Endothelial cell of umbilical vein (primary cell): ENCODE measurements around the gene ZNF474.

Source experiments
- CTCF ChIP-seq, 2 donors: IDR thresholded peaks; 1 replicate in 1 of 2; 2 replicates in 1 of 2; pipeline ENCODE4 v1.5.1; 2011; ENCODE audit warnings: low read length in 2 of 2, mild to moderate bottlenecking in 2 of 2, moderate library complexity in 2 of 2, control low read depth in 1 of 2, inconsistent platforms in 1 of 2, low read depth in 1 of 2; ENCODE audit not compliant: insufficient read depth in 1 of 2; ENCODE audit errors: extremely low read depth in 1 of 2
- EZH2 ChIP-seq: IDR thresholded peaks from 2 replicates; pipeline ENCODE4 v1.6.1; 2012; ENCODE audit warnings: borderline replicate concordance, low read depth, mild to moderate bottlenecking, moderate library complexity, low read length, inconsistent platforms; ENCODE audit not compliant: severe bottlenecking
- GATA2 ChIP-seq: IDR thresholded peaks from 2 replicates; pipeline ENCODE4 v1.7.0; 2011; ENCODE audit warnings: low read depth, mild to moderate bottlenecking, moderate library complexity, mixed read lengths, low read length; ENCODE audit not compliant: insufficient read length, insufficient read depth
- JUN ChIP-seq: IDR thresholded peaks from 2 replicates; pipeline ENCODE4 v1.6.1; 2011; ENCODE audit warnings: borderline replicate concordance, low read depth; ENCODE audit not compliant: insufficient read length, insufficient read depth
- MAX ChIP-seq: IDR thresholded peaks from 2 replicates; pipeline ENCODE4 v1.6.1; 2011; ENCODE audit not compliant: insufficient read depth, insufficient read length
- POLR2A ChIP-seq: IDR thresholded peaks from 2 replicates; pipeline ENCODE4 v1.6.1; 2012; ENCODE audit warnings: low read depth, mild to moderate bottlenecking, control low read depth, low read length
- POLR2AphosphoS5 ChIP-seq: IDR thresholded peaks from 2 replicates; pipeline ENCODE4 v1.6.1; 2012; ENCODE audit warnings: low read depth, mild to moderate bottlenecking, control low read depth, low read length, moderate library complexity; ENCODE audit not compliant: insufficient read depth

- no peak for TF ChIP-seq POLR2A
- no peak for TF ChIP-seq CTCF (IDR thresholded peaks at IDR 0.05; ENCODE audit: extremely low read depth in 1 of 2, insufficient read depth in 1 of 2, low read depth in 1 of 2, low read length in 2 of 2)
- TF ChIP-seq MAX: no peak
- no peak for TF ChIP-seq JUN
- TF ChIP-seq EZH2: no peak
- no peak for TF ChIP-seq POLR2AphosphoS5
- no peak for TF ChIP-seq GATA2
These were observed 42.9 kb downstream of the ZNF474 start for GRCh38 chr5:122172207-122172606.
